ENCODE results near the gene MAGI3. TPM values are rescaled to one million over a fixed set of nuclear protein-coding genes. Genes with fewer than 3 reads are reported as not detected.

MAGI3 gene
- total RNA-seq, 3 donors from 2014 or later (not counting 1 experiment from before 2014, with no cell fraction given) = 0.61 to 1.6 (median 0.66) TPM

DNA sequence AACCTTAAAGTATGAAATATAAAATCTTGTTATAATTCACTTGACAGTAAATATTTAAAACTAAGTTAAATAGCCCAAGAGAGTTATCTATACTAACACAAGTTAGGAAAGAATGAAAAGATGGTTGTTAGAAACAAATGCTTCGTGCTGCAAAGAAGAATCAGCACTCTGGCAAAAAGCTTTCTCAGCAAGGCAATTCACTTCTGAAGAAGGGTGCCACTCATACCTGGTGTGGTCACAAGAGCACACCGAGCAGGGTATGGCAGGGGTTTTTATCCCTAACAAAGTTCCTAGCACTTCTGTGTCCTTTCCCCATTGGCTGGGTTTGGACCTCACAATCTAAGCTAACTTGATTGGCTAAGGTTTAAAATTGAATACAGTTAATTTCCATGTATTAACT is 121.0 kb downstream of the MAGI3 start:
- Histone ChIP-seq H3K36me3 (ENCODE audit: control insufficient read depth, insufficient read depth, low read length) (no peaks in the 10 kb centered on the region), H3K27ac (ENCODE audit: low read length) (no peak overlapping the region), H3K4me3 (ENCODE audit: low read length) (no peak overlapping the region), H3K9me3 (ENCODE audit: control insufficient read depth, insufficient read depth, low read length) (no peaks in the 10 kb centered on the region), H3K4me1 (ENCODE audit: control insufficient read depth, insufficient read depth, low read length) (no peaks in the 10 kb centered on the region), H3K27me3 (ENCODE audit: control insufficient read depth, insufficient read depth, low read length) (no peaks in the 10 kb centered on the region)
- Mint-ChIP-seq H3K9me3 (peaks cover 4 to 5% of the 10 kb centered on the region in 2 donors), H3K36me3 (no peaks in the 10 kb centered on the region), H3K4me1 (no peaks in the 10 kb centered on the region), H3K27me3 (ENCODE audit: low read depth in 2 of 2) (no peaks in the 10 kb centered on the region), H3K27ac (no peak overlapping the region), H3K4me3 (no peak overlapping the region)
- WGBS (ENCODE audit: insufficient coverage) = 82% methylated on average over 2 of the region's 2 CpGs
- DNase-seq = no peak
- intact Hi-C loops (cut with micrococcal nuclease) = no loop called here
- ATAC-seq = no peak
- TF ChIP-seq, protein P1, sequence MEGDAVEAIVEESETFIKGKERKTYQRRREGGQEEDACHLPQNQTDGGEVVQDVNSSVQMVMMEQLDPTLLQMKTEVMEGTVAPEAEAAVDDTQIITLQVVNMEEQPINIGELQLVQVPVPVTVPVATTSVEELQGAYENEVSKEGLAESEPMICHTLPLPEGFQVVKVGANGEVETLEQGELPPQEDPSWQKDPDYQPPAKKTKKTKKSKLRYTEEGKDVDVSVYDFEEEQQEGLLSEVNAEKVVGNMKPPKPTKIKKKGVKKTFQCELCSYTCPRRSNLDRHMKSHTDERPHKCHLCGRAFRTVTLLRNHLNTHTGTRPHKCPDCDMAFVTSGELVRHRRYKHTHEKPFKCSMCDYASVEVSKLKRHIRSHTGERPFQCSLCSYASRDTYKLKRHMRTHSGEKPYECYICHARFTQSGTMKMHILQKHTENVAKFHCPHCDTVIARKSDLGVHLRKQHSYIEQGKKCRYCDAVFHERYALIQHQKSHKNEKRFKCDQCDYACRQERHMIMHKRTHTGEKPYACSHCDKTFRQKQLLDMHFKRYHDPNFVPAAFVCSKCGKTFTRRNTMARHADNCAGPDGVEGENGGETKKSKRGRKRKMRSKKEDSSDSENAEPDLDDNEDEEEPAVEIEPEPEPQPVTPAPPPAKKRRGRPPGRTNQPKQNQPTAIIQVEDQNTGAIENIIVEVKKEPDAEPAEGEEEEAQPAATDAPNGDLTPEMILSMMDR (IDR thresholded peaks at IDR 0.05) = no peak

DNA sequence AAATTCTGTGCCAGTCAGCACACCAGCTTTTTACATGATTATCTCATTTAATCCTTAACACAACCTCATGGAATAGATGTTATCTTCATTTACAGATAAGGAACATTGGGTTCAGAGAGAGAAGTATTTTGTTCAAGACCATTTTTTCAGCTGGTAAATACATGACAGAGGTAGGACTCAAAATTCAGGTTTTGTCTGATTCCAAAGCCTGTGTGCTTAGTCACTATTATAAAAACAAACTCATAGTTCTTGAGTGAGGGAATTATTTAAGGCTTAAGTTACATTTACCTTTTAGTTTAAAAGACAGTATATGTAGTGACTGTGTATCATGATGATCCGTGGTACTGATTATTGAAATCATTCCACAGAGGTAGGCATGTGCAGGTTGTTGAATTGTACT is 125.2 kb downstream of the MAGI3 start:
- TF ChIP-seq, protein P1 (IDR thresholded peaks at IDR 0.05) = no peak
- DNase-seq (no peak), ATAC-seq (no peak)
- Histone ChIP-seq H3K4me3 (ENCODE audit: low read length) (no peak overlapping the region), H3K36me3 (ENCODE audit: control insufficient read depth, insufficient read depth, low read length) (no peaks in the 10 kb centered on the region), H3K27me3 (ENCODE audit: control insufficient read depth, insufficient read depth, low read length) (no peaks in the 10 kb centered on the region), H3K27ac (ENCODE audit: low read length) (no peak overlapping the region), H3K4me1 (ENCODE audit: control insufficient read depth, insufficient read depth, low read length) (no peaks in the 10 kb centered on the region), H3K9me3 (ENCODE audit: control insufficient read depth, insufficient read depth, low read length) (no peaks in the 10 kb centered on the region)
- Mint-ChIP-seq H3K4me3 (no peak overlapping the region), H3K27me3 (ENCODE audit: low read depth in 2 of 2) (no peaks in the 10 kb centered on the region), H3K9me3 (peaks cover 4% of the 10 kb centered on the region in 2 donors), H3K27ac (no peak overlapping the region), H3K4me1 (no peaks in the 10 kb centered on the region), H3K36me3 (no peaks in the 10 kb centered on the region)
- intact Hi-C loops (cut with micrococcal nuclease) = no loop called here
- 90% methylated on average over 1 of the region's 1 CpG for WGBS (ENCODE audit: insufficient coverage)

DNA sequence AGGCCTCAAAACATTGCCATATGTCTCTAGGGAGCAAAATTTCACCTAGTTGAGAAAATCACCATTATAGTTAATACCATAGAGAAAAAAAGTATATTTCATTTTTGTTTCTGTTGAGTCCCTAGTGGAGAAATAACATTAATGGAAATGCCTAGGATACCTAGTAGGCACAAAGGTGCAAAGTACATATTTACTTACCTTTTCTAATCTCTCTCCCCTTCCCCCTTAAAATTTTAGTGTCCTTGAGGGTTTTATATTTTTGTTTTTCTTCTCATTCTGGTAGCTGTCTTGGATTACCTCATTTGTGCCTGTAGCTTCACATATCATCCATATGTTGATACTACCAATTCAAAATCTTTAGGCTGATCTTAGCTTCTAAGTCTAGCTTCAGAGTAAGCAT is 127.0 kb downstream of the MAGI3 start:
- no peak for ATAC-seq
- no peak overlapping the region for H3K27ac Mint-ChIP-seq
- intact Hi-C loops (cut with micrococcal nuclease) = no loop called here
- H3K27me3 Mint-ChIP-seq (ENCODE audit: low read depth in 2 of 2) = peaks cover 0 to 2% of the 10 kb centered on the region in 2 donors
- peaks cover 0 to 2% of the 10 kb centered on the region in 2 donors for H3K9me3 Mint-ChIP-seq
- H3K4me3 Mint-ChIP-seq = no peak overlapping the region
- Histone ChIP-seq H3K9me3 (ENCODE audit: control insufficient read depth, insufficient read depth, low read length) (no peaks in the 10 kb centered on the region), H3K27me3 (ENCODE audit: control insufficient read depth, insufficient read depth, low read length) (no peaks in the 10 kb centered on the region), H3K27ac (ENCODE audit: low read length) (no peak overlapping the region), H3K36me3 (ENCODE audit: control insufficient read depth, insufficient read depth, low read length) (no peaks in the 10 kb centered on the region), H3K4me1 (ENCODE audit: control insufficient read depth, insufficient read depth, low read length) (no peaks in the 10 kb centered on the region), H3K4me3 (ENCODE audit: low read length) (no peak overlapping the region)
- TF ChIP-seq, protein P1 (IDR thresholded peaks at IDR 0.05) = no peak
- H3K4me1 Mint-ChIP-seq = no peaks in the 10 kb centered on the region
- H3K36me3 Mint-ChIP-seq = no peaks in the 10 kb centered on the region
- no peak for DNase-seq

DNA sequence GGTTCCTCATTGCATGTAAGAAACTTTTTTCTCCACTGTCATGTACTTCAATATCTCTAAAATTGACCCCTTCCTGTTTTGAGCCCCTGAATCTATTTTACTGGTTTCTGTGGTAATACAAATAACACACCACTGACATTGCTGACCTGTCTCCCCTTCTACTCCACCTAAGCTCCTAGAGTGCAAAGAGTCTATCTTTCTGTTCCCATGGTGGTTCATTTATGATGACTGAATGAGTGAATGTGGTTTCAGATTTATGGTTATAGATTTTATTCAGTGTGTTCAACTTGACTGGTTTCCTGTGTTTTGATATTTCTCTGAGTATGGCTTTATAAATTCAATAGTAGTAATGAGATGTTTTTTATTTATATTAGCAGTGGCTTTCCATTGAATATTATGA is 127.7 kb downstream of the MAGI3 start:
- H3K9me3 Mint-ChIP-seq = peaks cover 0 to 2% of the 10 kb centered on the region in 2 donors
- H3K4me3 ChIP-seq (ENCODE audit: low read length) = no peak overlapping the region
- H3K27ac ChIP-seq (ENCODE audit: low read length) = no peak overlapping the region
- H3K4me1 Mint-ChIP-seq = no peaks in the 10 kb centered on the region
- TF ChIP-seq, protein P1 (IDR thresholded peaks at IDR 0.05) = no peak
- H3K27me3 ChIP-seq (ENCODE audit: control insufficient read depth, insufficient read depth, low read length) = no peaks in the 10 kb centered on the region
- H3K4me1 ChIP-seq (ENCODE audit: control insufficient read depth, insufficient read depth, low read length) = no peaks in the 10 kb centered on the region
- H3K4me3 Mint-ChIP-seq = no peak overlapping the region
- intact Hi-C loops (cut with micrococcal nuclease) = no loop called here
- H3K27me3 Mint-ChIP-seq (ENCODE audit: low read depth in 2 of 2) = peaks cover 0 to 2% of the 10 kb centered on the region in 2 donors
- H3K36me3 ChIP-seq (ENCODE audit: control insufficient read depth, insufficient read depth, low read length) = no peaks in the 10 kb centered on the region
- no peak for ATAC-seq
- H3K36me3 Mint-ChIP-seq = no peaks in the 10 kb centered on the region
- H3K9me3 ChIP-seq (ENCODE audit: control insufficient read depth, insufficient read depth, low read length) = no peaks in the 10 kb centered on the region
- H3K27ac Mint-ChIP-seq = no peak overlapping the region
- no peak for DNase-seq

Measured in natural killer cell (primary cell).